HG03460 (cell line): ENCODE data around the gene C16orf86.

Experiments
- ATAC-seq: cut with Tn5 transposase; IDR thresholded peaks from one replicate; pipeline ENCODE4 v1.9.1; 2021; ENCODE audit not compliant: unreplicated experiment

Gene C16orf86, protein sequence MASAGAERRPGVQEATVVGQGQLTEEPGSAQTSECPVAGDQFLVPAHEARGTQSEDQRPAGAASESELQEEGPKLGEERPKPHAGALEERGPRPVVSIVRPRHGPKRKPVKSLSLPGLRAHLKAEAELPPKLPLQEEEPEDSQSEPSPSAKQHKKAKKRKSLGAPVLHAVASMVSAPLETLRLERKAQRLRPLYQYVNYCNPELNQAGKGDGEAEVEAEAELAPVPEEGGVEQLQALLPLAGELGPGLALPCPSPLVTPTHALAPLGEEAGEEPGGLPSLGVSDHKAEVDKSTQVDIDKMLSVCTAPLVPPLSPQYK

DNA sequence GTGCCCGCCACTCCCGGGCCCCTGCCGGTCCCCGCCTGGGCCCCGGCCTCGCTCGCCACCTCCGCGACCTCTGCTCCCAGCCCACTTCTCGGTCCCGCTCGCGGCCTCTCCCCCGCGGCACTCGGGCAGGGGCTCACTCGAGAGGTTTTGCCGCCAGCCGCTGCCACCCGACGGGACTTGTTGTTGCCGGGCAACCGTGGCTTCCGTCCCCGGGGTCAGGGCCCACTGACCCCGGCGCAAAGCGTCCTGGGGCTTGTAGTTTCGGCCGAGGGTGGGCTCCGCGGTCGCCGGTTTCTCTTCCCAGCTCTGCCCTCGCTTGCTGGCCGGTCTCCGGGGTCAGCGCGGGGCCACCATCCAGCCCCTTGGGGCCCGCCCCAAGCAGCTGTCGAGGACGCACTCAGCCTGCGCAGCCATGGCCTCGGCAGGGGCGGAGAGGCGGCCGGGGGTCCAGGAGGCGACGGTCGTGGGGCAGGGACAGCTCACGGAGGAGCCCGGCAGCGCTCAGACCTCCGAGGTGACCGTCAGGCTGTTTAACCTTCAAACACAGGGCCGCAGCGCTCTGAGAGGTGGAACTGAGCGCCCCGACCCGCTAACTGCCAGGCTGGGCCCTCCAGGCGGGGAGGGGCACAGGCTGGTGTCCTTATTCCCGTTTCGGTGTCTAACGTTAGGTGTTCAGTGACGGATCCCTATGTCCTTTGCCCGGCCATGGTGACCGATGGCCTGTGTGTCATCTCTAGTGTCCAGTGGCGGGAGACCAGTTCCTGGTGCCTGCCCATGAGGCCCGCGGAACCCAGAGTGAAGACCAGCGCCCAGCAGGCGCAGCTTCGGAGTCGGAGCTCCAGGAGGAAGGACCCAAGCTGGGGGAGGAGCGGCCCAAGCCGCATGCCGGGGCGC, at the start of gene C16orf86, which contains the start of gene ENKD1:
TSS of gene C16orf86 (plus strand) at position 256 of the 894 bp plus-strand sequence. CDS start at position 413, 157 bp downstream.
TSS of gene ENKD1 (minus strand) at position 192 of the 894 bp plus-strand sequence. CDS start 308 bp downstream, outside the sequence.
- ATAC-seq: peak; percentile 42

DNA sequence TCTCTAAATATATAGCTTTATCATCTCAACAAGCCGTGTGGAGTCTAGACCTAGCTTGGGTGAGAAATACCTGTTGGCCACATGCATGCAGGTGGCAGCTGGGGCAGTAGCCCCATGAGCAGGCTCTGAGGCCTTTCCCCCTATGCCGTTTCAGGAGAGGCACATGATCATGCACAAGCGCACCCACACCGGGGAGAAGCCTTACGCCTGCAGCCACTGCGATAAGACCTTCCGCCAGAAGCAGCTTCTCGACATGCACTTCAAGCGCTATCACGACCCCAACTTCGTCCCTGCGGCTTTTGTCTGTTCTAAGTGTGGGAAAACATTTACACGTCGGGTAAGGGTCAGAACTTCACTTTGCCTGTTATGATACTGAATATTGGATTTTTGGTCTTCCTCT, 38.4 kb upstream of the C16orf86 start:
- ATAC-seq: no peak

DNA sequence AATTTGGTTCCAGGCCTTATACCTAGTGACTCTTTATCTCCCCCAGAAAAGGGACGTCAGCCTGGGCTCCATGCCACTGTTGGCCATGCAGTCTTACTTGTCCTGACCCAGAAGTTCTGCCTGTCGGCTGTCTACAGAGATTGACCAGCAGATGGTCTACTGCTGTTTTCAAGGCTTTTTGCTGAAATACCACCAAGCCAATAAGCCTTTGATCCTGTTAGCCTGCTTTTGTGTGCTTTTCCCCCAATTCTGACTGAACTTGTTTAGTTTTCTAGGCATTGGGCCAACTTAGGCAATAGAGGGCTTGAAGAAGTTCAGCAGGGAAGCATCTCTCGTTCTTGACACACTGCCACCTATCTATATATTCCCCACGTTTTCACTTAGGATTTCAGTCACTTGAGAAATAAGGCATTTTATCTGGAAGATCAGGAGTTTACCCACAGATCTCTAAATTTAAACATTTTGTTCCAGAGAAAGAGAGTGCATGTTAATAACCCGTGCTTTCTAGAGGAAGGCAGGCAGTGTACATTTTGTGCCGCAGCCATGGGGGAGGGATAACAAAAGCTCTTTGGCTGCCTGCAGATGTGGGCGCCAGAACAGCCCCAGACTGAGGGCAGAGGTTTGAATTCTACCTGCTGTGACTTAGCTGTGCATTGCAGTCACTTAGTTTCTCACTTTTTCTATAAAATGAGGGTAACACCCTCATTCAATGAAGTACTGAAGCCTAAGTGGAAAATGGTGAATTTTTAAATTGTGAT, 34.0 kb upstream of the C16orf86 start:
- ATAC-seq: no peak

DNA sequence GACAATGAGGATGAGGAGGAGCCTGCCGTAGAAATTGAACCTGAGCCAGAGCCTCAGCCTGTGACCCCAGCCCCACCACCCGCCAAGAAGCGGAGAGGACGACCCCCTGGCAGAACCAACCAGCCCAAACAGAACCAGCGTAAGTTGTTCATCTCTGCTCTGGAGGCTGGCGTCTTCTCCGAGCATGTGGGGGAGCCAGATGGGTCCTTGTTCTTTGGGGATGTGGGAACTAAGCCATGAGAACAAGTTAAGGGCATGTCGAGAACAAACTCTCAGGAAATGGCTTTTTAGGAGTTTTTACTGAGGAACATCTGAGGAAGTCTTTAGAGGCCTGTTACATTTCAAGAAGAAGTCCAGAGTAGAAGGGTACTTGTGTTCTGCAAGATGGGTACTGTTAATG, 29.9 kb upstream of the C16orf86 start:
- ATAC-seq: no peak

DNA sequence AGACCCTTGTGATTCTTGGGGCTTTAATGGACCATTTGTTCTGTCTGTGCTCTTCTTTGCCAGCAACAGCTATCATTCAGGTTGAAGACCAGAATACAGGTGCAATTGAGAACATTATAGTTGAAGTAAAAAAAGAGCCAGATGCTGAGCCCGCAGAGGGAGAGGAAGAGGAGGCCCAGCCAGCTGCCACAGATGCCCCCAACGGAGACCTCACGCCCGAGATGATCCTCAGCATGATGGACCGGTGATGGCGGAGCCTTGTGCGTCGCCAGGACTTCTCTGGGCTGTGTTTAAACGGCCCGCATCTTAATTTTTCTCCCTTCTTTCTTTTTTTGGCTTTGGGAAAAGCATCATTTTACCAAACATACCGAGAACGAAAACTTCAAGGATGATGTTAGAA, 29.0 kb upstream of the C16orf86 start:
- no peak for ATAC-seq

DNA sequence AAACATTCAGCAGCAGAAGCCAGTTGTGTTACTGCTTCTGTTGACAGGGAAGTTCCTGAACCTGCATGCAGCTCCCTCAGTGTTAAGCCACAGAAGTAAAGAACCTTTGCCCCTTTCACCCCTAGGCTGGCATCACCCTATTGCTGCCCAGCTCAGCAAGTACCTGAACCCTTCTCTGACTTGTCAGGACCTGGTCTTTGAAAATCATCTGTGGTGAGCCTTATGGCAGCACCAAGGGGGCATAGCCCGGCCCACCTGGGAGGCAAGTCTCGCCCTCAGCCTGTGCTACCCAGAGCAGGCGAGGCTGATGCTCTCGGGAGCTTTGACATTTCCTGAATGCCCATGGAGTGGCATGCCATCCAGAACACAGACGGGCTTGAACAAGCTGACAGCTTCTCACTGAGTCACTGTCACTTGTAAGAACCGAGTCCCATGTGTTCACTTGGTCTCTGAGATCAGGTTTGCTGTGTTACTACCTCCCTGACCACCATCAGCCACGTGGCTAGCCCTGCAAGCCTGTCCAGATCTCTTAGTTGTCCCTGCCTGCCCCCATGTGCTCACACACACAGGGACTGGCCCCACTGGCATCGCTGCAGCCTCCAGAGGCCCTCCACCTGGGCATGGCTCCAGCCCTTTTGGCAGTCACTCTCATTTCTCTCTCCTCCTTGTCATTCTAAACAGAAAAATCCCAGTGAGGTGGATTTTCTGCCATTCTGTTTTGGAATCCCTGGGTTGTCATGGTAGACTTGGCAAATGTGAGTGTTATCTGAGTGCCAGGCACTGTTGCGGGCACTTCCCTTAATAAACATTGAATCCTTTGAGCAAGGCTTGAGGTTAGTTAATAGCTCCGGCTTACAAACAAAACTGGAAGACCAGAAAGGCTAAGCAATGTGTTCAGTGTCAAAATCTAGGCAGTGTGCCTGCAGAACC, 24.6 kb upstream of the C16orf86 start:
- ATAC-seq: no peak

DNA sequence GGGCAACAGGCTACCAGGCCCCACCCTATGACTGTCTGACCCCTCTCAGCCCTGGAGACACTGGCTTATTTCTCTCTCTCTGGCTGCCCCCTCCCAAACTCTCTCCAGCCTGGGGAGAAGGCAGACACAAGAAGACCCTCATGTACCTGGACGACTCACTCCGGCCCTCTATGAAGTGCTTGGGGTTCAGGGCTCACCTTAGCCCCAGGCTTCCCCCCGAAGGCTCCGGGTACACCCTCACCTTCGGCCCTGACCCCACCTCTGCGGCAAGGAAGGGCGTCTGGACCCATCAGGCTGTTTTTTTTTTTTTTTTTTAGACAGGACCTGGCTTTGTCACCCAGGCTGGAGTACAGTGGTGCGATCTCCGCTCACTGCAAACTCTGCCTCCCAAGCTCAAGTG, 22.6 kb upstream of the C16orf86 start:
- ATAC-seq: no peak

DNA sequence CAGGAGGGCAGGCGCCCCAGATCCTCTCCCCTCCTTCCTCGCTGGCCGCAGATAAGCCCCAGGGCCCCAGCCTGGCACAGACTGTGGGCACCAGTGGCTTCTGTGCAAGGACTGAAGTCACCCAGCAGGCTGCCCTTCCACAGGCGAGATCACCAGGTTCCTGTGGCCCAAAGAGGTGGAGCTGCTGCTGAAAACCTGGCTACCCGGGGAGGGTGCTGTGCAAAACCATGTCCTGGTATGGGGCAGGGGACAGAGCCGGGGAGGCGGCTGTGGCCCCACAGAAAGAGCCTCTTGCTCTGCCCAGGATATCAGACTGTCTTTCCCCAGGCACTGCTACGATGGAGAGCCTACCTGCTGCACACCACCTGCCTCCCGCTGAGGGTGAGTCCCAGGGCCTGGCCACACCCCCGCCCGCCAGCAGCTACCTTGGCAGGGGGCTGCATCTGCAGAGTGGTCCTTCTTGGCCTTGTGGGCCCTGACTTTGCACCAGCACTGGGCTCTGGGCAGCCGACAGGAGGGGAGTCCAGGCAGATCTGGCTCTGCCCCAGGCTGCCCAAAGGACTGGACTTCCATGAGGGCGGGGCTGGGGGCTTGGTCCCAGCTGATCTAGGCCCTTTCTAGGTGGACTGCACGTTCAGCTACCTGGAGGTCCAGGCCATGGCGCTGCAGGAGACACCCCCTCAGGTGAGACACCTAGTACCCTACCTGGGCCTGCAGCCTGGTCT, 21.1 kb upstream of the C16orf86 start:
- ATAC-seq: peak; percentile 10

DNA sequence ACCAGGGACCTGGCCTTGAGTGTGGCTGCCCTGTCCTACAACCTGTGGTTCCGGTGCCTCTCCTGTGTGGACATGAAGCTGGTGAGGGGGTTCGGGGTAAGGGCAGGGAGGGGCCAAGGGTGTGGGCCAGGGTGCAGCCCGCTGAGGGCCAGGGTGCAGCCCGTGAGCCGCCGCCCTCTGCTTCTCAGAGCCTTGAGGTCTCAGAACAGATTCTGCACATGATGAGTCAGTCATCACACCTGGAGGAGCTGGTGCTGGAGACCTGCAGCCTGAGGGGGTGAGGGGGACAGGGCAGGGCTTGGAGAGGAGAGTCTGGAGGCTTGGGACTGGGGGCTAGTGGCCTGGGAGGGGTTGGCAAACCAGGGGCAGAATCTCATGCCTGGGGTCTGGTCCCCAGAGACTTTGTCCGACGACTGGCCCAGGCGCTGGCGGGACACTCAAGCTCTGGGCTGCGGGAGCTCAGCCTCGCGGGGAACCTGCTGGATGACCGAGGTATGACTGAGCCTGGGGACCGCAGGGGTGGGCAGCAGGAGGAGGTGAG, 19.4 kb upstream of the C16orf86 start:
- ATAC-seq: no peak

DNA sequence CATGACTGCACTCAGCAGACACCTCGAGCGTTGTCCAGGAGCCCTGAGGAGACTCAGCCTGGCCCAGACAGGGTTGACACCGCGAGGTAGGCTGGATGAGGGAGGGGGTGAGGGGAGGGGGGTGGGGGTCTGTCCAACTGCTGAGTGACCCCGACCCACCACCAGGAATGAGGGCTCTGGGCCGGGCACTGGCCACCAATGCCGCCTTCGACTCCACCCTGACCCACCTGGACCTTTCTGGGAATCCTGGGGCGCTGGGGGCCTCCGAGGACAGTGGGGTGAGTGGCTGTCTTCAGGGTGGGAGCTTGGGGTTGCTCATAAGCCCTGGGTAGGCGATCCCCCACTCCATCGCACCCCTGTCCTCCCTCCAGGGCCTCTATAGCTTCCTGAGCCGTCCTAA, 18.9 kb upstream of the C16orf86 start:
- no peak for ATAC-seq

DNA sequence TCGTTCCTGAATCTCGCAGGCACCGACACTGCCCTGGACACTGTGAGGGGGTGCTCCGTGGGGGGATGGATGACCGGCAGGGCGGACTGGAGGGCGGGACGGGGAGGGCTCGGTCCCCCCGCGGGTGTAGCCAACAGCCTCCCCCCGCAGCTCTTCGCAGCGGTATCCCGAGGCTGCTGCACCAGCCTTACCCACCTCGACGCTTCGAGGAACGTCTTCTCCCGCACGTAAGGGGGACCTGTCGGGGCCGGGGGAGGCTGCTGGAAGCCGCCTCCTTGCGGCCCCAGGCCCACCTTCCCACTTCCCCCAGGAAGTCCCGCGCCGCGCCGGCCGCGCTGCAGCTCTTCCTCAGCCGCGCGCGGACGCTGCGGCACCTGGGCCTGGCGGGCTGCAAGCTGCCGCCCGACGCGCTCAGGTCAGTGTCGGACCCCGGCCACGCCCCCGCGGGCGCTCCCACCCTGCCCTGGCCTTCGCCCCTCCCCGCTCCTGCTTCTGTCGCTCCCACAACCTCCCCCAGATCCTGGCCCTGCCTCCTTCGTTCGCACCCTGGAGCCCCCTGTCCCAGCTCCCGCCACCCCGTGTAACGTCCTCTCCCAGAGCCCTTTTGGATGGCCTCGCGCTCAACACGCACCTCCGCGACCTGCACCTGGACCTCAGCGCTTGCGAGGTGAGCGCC, 18.4 kb upstream of the C16orf86 start:
- no peak for ATAC-seq

DNA sequence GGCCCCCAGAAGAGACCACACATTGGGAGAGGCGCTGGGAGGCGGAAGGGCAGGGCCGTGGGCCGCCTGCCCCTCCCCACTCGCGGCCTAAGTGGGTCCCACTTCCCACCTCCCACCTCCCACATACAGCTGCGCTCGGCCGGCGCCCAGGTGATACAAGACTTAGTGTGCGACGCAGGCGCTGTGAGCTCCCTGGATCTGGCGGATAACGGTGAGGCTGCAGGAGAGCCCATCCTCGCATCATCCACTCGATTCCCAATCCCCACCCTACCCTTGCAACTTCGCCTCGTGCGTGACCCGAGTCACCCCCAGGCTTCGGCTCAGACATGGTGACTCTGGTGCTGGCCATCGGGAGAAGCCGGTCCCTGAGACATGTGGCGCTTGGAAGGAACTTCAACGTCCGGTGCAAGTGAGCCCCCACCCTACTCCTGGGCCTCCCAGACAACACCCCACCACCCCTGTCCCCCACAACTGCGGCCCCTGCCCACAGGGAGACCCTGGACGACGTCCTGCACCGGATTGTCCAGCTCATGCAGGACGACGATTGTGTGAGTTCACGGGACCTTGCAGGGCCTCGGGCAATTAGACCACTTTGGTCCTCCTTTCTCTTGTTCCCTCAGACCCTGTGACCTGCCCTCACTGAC, 17.7 kb upstream of the C16orf86 start:
- no peak for ATAC-seq

DNA sequence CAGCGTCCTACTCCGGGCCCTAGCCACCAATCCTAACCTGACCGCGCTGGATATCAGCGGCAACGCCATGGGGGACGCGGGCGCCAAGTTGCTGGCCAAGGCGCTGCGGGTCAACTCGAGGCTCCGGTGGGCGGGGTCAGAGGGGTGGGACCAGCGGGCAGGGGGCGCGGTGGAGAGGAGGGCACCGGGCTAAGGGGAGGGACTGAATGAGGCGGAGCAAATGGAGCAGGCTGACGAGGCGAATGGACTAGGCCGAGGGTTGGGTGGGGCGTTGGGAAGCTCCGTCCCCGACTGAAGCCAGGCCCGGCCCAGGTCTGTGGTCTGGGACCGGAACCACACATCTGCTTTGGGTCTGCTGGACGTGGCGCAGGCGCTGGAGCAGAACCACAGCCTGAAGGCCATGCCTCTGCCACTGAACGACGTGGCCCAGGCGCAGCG, 17.1 kb upstream of the C16orf86 start:
- no peak for ATAC-seq

DNA sequence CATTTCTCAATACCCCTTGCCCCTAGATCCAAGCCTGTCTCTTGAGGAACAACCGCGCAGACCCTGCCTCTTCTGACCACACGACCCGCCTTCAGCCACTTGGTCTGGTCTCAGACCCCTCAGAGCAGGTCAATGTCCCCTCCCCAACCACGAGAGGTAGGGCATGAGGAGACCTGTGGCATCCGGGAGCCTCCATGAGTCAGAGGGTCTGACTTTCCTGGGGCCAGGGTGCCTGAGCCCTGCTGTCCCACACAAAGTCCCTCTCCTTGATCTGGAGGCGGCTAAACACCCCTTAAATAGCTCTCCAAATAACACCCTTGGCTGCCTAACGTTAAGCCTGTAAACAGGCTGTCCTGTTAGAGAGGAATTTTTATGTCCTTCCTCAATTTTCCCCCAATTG, 16.6 kb upstream of the C16orf86 start:
- no peak for ATAC-seq

DNA sequence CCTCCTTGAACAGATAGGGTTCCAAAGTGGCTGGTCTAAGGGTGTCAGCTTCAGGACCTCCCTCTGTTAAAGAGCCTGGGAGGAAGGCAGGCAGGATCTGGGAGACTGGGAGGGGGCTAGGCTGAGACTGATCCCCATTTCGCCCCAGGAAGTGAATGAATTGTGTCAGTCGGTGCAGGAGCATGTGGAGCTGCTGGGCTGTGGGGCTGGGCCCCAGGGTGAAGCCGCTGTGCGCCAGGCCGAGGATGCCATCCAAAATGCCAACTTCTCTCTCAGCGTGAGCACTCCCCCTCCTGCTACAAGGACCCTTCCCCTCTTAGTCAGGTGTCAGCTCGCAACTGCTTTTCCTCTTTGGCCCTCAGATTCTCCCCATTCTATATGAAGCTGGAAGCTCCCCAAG, 15.6 kb upstream of the C16orf86 start:
- ATAC-seq: no peak

DNA sequence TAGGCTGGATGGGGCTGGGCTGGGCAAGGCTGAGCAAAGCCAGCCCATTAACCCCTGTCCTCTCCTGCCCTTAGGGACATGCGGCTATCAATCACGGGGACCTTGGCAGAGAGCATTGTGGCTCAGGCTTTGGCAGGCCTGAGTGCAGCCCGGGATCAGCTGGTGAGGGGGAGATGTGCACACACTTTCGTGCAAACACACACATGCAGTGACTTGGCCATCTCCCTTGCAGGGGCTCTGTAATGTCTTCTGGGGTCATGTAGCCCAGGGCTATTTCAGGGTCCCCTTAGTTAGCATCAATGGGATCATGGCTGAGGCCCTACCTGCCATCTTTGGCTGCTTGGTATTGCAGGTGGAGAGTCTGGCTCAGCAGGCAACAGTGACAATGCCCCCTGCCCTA, 14.8 kb upstream of the C16orf86 start:
- ATAC-seq: no peak

DNA sequence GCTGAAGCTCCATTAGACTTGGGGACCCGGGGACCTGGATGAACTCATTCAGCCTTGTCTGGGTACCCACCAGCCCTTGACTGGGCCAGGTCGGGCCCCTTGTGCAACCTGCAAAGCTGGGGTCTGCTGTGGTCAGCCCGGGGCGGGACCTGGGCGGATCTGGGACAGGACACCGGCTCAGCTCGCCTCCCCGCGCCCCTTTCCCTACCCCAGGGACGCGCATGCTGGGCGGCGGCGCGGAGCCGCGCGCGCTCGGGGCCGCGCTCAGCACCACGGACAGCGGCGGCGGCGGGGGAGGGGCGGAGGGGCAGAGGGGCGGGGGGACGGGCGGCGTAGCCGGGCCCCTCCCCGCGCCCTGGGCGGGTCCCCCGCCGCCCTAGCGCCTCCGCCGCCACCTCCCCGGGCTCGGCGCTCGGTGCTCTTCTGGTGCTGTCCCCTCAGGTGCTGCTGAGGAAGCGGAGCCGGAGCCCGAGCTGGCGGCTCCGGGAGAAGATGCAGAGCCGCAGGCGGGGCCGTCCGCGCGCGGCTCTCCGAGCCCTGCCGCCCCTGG, 14.0 kb upstream of the C16orf86 start:
- ATAC-seq: no peak
